ENCODE results near the gene SLC1A2. TPM values are rescaled to one million over a fixed set of nuclear protein-coding genes. Genes with fewer than 3 reads are reported as not detected.

SLC1A2 gene
- total and polyA plus RNA-seq, 2 donors (not counting 3 experiments of a cell fraction or from before 2014, with no cell fraction given): not detected

DNA sequence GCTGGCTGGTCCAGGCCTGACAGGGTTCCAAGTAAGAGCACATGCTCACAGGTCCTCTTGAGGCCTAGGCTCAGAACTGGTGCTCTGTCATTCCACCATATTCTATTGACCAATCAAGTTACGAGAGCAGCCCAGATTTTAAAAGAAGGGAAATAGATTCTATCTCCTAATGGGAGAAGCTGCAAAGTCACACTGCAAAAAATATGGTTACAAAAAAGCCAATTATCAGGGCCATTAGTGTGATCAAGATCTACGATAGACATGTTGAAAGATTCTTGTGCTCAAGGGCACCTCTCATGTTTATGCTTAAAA is 184.2 kb downstream of the SLC1A2 start:
- Histone ChIP-seq H3K27ac (ENCODE audit: insufficient read depth, low read depth, low read length) (no peak overlapping the region), H3K4me3 (replicated peaks in 1 of 3; ENCODE audit: insufficient read depth in 1 of 3, low read depth in 1 of 3, low read length in 3 of 3) (no peak overlapping the region), H3K79me2 (ENCODE audit: control insufficient read depth, insufficient read depth, low read length) (no peaks in the 10 kb centered on the region), H3K9me3 (replicated peaks; ENCODE audit: control insufficient read depth, insufficient read depth, low read length) (no peaks in the 10 kb centered on the region), H3K4me2 (ENCODE audit: insufficient read depth, low read length) (no peak overlapping the region), H3K27me3 (ENCODE audit: control insufficient read depth in 2 of 2, insufficient read depth in 2 of 2, low read length in 2 of 2) (peaks cover 3 to 8% of the 10 kb centered on the region in 2 experiments), H3K9me1 (replicated peaks; ENCODE audit: control insufficient read depth, extremely low read depth, insufficient read depth, low read length) (no peaks in the 10 kb centered on the region), H2AFZ (ENCODE audit: low read depth, low read length) (no peak overlapping the region), H4K20me1 (replicated peaks; ENCODE audit: control insufficient read depth, extremely low read depth, insufficient read depth, low read length) (no peaks in the 10 kb centered on the region), H3K36me3 (ENCODE audit: control insufficient read depth in 2 of 2, extremely low read depth in 1 of 2, insufficient read depth in 2 of 2, low read length in 2 of 2) (no peaks in the 10 kb centered on the region), H3K9ac (replicated peaks; ENCODE audit: extremely low read depth, insufficient read depth, low read length) (no peak overlapping the region), H3K4me1 (ENCODE audit: control insufficient read depth, extremely low read depth, insufficient read depth, low read length) (no peaks in the 10 kb centered on the region)
- POLR2A ChIA-PET: no interaction called here
- TF ChIP-seq GATA2 (IDR thresholded peaks at IDR 0.05; ENCODE audit: insufficient read depth, insufficient read length, low read depth, low read length) (no peak), MYC (IDR thresholded peaks at IDR 0.05; ENCODE audit: low read depth, low read length) (no peak), POLR2A (IDR thresholded peaks at IDR 0.05; ENCODE audit: low read depth, low read length) (no peak), EZH2 (IDR thresholded peaks at IDR 0.05; ENCODE audit: borderline replicate concordance, low read depth, low read length, severe bottlenecking) (no peak)
- TF ChIP-seq, protein P1, sequence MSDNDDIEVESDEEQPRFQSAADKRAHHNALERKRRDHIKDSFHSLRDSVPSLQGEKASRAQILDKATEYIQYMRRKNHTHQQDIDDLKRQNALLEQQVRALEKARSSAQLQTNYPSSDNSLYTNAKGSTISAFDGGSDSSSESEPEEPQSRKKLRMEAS (IDR thresholded peaks at IDR 0.05; ENCODE audit: insufficient read depth, insufficient read length): no peak
- intact Hi-C loops (cut with micrococcal nuclease) (loop anchor here (5.0 to 10.0 kb wide), 2 partner anchors 98 to 650 kb away; partner anchors contain the start of gene CD44), dilution Hi-C loops (cut with MboI; ENCODE audit: extremely low pct_ligation_motif_present, low sequenced_read_pairs) (no loop called here)
- FAIRE-seq (no peak), DNase-seq (ENCODE audit: low read depth, low spot score) (no peak)
- CTCF ChIA-PET: interaction anchor here (0.7 to 3.9 kb wide), 3 partner anchors 96 to 309 kb away, joined by 3 to 41 read pairs (median 3); partner anchors contain the start of gene CD44
- BruUV-seq (replicated peaks): no TSS peak

DNA sequence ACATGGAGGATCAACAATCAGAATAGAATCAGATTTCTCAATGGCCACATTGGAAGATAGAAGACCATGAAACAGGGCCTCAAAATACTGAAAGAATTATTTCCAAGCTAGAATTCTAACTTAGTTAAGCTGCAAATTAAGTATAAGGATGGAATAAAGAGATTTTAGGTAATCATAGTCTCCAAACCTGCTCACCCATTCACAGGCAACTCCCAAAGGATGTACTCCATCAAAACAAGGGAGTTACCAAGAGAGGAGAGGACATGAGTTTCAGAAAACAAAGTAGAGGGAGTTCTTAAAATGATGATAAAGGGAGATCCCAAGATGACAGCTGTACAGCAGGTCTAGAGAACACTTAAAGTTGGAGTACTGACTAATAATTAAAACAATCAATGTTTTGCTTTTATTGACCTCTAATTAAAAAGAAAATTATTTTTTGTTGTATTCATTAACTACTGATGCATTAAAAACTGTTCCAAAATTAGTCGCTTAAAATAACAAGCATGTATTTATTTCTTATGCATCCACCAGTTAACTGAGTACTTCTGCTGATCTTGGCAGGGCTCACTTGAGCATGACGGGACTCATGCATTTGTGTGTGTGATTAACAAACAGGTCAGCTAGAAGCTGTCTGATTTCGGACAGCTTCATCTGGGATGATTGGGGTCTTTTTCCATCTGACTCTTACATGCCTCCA is 184.8 kb downstream of the SLC1A2 start:
- Histone ChIP-seq H3K4me2 (ENCODE audit: insufficient read depth, low read length) (no peak overlapping the region), H3K79me2 (ENCODE audit: control insufficient read depth, insufficient read depth, low read length) (no peaks in the 10 kb centered on the region), H2AFZ (ENCODE audit: low read depth, low read length) (no peak overlapping the region), H3K4me1 (ENCODE audit: control insufficient read depth, extremely low read depth, insufficient read depth, low read length) (no peaks in the 10 kb centered on the region), H4K20me1 (replicated peaks; ENCODE audit: control insufficient read depth, extremely low read depth, insufficient read depth, low read length) (no peaks in the 10 kb centered on the region), H3K27me3 (ENCODE audit: control insufficient read depth in 2 of 2, insufficient read depth in 2 of 2, low read length in 2 of 2) (peaks cover 3 to 8% of the 10 kb centered on the region in 2 experiments), H3K9me1 (replicated peaks; ENCODE audit: control insufficient read depth, extremely low read depth, insufficient read depth, low read length) (no peaks in the 10 kb centered on the region), H3K9ac (replicated peaks; ENCODE audit: extremely low read depth, insufficient read depth, low read length) (no peak overlapping the region), H3K9me3 (replicated peaks; ENCODE audit: control insufficient read depth, insufficient read depth, low read length) (no peaks in the 10 kb centered on the region), H3K36me3 (ENCODE audit: control insufficient read depth in 2 of 2, extremely low read depth in 1 of 2, insufficient read depth in 2 of 2, low read length in 2 of 2) (no peaks in the 10 kb centered on the region), H3K27ac (ENCODE audit: insufficient read depth, low read depth, low read length) (no peak overlapping the region), H3K4me3 (replicated peaks in 1 of 3; ENCODE audit: insufficient read depth in 1 of 3, low read depth in 1 of 3, low read length in 3 of 3) (no peak overlapping the region)
- DNase-seq (ENCODE audit: low read depth, low spot score) (no peak), FAIRE-seq (no peak)
- dilution Hi-C loops (cut with MboI; ENCODE audit: extremely low pct_ligation_motif_present, low sequenced_read_pairs): no loop called here
- ChIA-PET POLR2A (no interaction called here), CTCF (interaction anchor here (0.7 to 3.9 kb wide), 5 partner anchors 11 to 309 kb away, joined by 3 to 41 read pairs (median 3); partner anchors contain the start of gene CD44)
- intact Hi-C loops (cut with micrococcal nuclease): loop anchor here (5.0 to 10.0 kb wide), 2 partner anchors 97 to 650 kb away; partner anchors contain the start of gene CD44
- no peak for TF ChIP-seq MYC (IDR thresholded peaks at IDR 0.05; ENCODE audit: low read depth, low read length)
- no peak for TF ChIP-seq FOS (IDR thresholded peaks at IDR 0.05; ENCODE audit: borderline replicate concordance, insufficient read depth, low read length)
- TF ChIP-seq POLR2A (IDR thresholded peaks at IDR 0.05; ENCODE audit: low read depth, low read length): no peak
- TF ChIP-seq EZH2 (IDR thresholded peaks at IDR 0.05; ENCODE audit: borderline replicate concordance, low read depth, low read length, severe bottlenecking): no peak
- BruUV-seq (replicated peaks): no TSS peak

All from endothelial cell of umbilical vein (primary cell).